HFF-Myc (cell line): ENCODE results near the gene DPYSL3.
A peak's percentile ranks its signal among the peaks of the same experiment; 100 is the strongest.

Experiments
- DNase-seq: peaks from one replicate; pipeline ENCODE4 v3.0.0-alpha.2; 2011; ENCODE audit warnings: low read depth; ENCODE audit errors: extremely low read depth
- H3K4me3 ChIP-seq: replicated peaks from 2 replicates; pipeline ENCODE4 v1.5.1; 2011; ENCODE audit warnings: low read depth, mild to moderate bottlenecking, control low read depth, low read length
- CTCF ChIP-seq: IDR thresholded peaks from 2 replicates; pipeline ENCODE4 v1.5.1; 2012; ENCODE audit warnings: mild to moderate bottlenecking, low read depth, low read length, control low read depth; ENCODE audit errors: missing control alignments

Gene DPYSL3

GRCh38 chr5:147507480-147508126 is 2.3 kb downstream of the DPYSL3 start:
- no peak for TF ChIP-seq CTCF
- no peak for DNase-seq
- peak overlapping the region; percentile 90 for H3K4me3 ChIP-seq

- DNase-seq: no peak
- H3K4me3 ChIP-seq: no peak overlapping the region
- TF ChIP-seq CTCF: no peak
These were observed 5.3 kb downstream of the DPYSL3 start for GRCh38 chr5:147504535-147504934.

- no peak for DNase-seq
- no peak for TF ChIP-seq CTCF
- H3K4me3 ChIP-seq: no peak overlapping the region
These were observed 5.9 kb downstream of the DPYSL3 start for GRCh38 chr5:147504011-147504410.

GRCh38 chr5:147490989-147491388 is 18.9 kb downstream of the DPYSL3 start:
- no peak for TF ChIP-seq CTCF
- no peak for DNase-seq
- no peak overlapping the region for H3K4me3 ChIP-seq

- no peak for TF ChIP-seq CTCF
- H3K4me3 ChIP-seq: no peak overlapping the region
- DNase-seq: no peak
These were observed 22.7 kb downstream of the DPYSL3 start for GRCh38 chr5:147487031-147487750.

GRCh38 chr5:147485814-147486213 is 24.1 kb downstream of the DPYSL3 start:
- H3K4me3 ChIP-seq: no peak overlapping the region
- no peak for DNase-seq
- TF ChIP-seq CTCF: no peak
